Measurements from ENCODE around the gene ODAPH.

DNA sequence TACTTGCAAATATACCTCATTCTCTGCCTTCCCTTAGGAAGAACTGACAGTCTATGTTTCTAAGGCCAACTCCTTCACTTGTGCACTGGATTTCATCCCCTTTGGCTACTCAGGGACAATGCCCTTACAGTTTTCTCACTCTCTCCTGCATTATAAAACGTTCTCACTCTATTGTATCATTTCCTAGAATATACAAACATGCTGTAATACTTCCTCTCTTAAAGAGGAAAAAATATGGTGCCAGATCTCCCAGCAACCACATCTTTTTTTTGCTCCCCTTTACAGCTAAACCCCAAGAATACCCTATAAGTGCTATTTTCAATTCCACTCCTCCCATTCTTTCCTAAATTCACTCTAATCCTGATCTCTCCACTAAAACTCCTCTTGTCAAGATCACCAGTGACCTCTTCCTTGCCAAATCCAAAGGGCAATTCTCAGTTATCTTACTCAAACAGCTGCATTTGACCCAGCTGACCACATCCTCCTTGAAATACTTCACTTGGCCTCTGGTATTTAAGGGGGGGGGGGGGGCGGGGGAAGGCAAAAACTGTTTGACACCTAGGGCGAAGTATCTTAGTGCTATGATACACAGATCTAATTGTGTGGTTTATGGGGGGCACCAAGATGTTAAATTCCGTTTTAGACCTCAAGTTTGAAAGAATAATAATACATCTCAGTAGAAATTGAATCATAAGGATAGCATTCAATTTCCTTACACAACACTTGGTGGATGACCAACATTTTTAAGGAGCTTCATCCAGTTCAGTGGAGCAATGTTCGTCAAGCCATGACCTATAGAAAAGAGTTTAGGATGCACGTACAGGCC, 43.3 kb upstream of the ODAPH start:
- TF ChIP-seq, protein P1, sequence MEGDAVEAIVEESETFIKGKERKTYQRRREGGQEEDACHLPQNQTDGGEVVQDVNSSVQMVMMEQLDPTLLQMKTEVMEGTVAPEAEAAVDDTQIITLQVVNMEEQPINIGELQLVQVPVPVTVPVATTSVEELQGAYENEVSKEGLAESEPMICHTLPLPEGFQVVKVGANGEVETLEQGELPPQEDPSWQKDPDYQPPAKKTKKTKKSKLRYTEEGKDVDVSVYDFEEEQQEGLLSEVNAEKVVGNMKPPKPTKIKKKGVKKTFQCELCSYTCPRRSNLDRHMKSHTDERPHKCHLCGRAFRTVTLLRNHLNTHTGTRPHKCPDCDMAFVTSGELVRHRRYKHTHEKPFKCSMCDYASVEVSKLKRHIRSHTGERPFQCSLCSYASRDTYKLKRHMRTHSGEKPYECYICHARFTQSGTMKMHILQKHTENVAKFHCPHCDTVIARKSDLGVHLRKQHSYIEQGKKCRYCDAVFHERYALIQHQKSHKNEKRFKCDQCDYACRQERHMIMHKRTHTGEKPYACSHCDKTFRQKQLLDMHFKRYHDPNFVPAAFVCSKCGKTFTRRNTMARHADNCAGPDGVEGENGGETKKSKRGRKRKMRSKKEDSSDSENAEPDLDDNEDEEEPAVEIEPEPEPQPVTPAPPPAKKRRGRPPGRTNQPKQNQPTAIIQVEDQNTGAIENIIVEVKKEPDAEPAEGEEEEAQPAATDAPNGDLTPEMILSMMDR (IDR thresholded peaks at IDR 0.05): no peak
- TF ChIP-seq POLR2A (IDR thresholded peaks at IDR 0.05): no peak

Measured in esophagus squamous epithelium (tissue), 4 donors.